NB4 (cell line): ENCODE results near the gene PCDH12.

ENCODE experiments used
- DNase-seq: peaks from one replicate; pipeline ENCODE4 v3.0.0; 2010; ENCODE audit warnings: low read depth
- H3K4me3 ChIP-seq: one replicate; pipeline ENCODE4 v1.5.1; 2011; ENCODE audit warnings: mild to moderate bottlenecking, low read depth, low read length, moderate library complexity
- MYC ChIP-seq: IDR thresholded peaks from 2 replicates; pipeline ENCODE4 v1.6.1; 2011; ENCODE audit warnings: low read depth, low read length
- POLR2A ChIP-seq: IDR thresholded peaks from 2 replicates; pipeline ENCODE4 v1.6.1; 2011; ENCODE audit warnings: mild to moderate bottlenecking; ENCODE audit not compliant: insufficient read length; ENCODE audit errors: extremely low read depth
- TF ChIP-seq, protein P1 (sequence below): IDR thresholded peaks from 2 replicates; pipeline ENCODE4 v1.6.1; 2011; ENCODE audit warnings: low read depth, low read length
- TF ChIP-seq, protein P2 (sequence below): IDR thresholded peaks from one replicate; pipeline ENCODE4 v1.5.1; 2012; ENCODE audit warnings: low read depth, low read length

PCDH12 gene

DNA sequence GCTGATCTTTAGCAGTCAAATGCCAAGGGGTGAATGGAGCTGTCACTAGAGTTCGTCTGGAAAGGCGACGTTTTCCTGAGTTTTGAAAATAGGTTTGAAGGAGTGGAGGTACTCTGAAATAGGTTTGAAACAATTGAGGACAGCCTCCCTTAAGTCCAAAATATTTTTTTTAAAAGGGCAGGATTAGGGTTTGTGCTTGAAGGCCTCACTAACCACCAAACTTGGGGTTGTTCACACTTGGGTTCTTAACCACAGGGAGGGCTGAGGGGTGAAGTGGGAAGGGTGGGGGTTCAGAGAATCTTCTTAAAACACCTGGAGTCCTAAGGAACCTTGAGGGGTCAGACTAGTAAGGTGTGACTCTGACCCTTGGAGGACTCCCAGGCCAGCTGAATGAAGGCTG is 3.5 kb upstream of the PCDH12 start:
- no peak overlapping the region for H3K4me3 ChIP-seq
- DNase-seq, result no peak
- TF ChIP-seq POLR2A (no peak), MYC (no peak)
- TF ChIP-seq, protein P1, sequence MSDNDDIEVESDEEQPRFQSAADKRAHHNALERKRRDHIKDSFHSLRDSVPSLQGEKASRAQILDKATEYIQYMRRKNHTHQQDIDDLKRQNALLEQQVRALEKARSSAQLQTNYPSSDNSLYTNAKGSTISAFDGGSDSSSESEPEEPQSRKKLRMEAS, result no peak
- TF ChIP-seq, protein P2, sequence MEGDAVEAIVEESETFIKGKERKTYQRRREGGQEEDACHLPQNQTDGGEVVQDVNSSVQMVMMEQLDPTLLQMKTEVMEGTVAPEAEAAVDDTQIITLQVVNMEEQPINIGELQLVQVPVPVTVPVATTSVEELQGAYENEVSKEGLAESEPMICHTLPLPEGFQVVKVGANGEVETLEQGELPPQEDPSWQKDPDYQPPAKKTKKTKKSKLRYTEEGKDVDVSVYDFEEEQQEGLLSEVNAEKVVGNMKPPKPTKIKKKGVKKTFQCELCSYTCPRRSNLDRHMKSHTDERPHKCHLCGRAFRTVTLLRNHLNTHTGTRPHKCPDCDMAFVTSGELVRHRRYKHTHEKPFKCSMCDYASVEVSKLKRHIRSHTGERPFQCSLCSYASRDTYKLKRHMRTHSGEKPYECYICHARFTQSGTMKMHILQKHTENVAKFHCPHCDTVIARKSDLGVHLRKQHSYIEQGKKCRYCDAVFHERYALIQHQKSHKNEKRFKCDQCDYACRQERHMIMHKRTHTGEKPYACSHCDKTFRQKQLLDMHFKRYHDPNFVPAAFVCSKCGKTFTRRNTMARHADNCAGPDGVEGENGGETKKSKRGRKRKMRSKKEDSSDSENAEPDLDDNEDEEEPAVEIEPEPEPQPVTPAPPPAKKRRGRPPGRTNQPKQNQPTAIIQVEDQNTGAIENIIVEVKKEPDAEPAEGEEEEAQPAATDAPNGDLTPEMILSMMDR, result no peak

DNA sequence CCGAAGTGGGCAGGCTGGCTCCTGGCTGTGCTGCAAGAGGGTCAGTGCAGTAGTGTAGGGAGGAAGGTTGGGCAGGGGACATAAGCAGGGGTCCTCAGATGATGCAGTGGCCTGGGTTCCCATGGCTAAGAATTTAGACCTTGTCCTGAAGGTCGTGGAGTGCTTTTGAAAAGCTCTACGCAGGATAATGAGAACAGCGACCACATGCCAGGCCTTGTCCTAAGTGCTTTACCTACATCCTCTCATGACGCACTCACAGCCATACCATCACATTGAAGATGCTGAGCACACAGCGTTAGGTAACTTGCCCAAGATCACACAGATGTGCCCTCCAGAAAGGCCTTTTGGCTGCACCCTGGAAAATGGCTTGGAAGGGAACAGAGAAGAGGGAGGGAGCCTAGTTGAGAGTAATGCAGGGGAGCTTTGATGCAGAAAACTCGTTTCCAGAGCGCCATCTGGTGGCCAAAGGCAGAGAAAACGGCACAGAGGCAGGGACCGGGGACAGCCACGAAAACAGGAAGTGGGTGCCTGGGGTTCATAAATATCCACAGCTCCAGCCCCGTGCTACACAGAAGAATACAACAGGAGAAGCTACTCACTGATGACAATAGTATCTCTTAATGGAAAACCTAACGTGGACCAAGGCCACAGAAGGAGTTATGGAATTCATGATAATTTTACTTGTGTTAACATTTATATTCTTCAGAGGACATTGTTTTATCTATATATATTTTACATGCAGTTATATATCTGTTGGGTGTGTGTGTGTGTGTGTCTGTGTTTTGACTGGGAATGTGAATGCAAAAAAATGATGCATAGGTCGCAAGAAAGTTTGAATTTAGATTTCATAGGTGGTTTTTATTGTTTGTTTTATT is 2.7 kb upstream of the PCDH12 start:
- no peak overlapping the region for H3K4me3 ChIP-seq
- peak; percentile 91 for DNase-seq
- TF ChIP-seq MYC, result no peak
- TF ChIP-seq, protein P1, result 0 out of 2 replicates have a peak, but pooled peaks have one; percentile 12
- TF ChIP-seq, protein P2, result peak; percentile 75
- no peak for TF ChIP-seq POLR2A

DNA sequence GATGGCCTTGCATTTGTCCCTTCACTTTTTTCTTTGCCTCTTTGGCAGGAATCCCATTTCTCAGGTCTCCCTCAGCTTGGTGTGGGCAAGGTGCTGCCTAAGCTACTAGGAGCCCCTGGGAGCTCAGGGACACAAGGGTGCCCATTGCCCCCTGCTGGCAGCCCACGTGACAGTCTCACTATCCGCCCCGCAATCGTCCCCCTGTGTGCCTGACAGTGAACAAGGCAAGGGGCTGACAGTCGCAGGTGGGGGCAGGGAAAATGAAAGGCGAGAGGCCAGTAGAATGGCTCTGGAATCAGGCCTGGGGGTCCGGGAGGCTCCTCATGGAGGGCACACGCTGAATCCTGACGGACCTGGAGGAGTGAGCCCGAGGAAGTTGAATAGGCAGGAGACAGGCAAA is 2.0 kb upstream of the PCDH12 start:
- H3K4me3 ChIP-seq, result no peak overlapping the region
- TF ChIP-seq, protein P2, result peak; percentile 27
- TF ChIP-seq, protein P1, result no peak
- no peak for TF ChIP-seq POLR2A
- no peak for TF ChIP-seq MYC
- peak; percentile 48 for DNase-seq

DNA sequence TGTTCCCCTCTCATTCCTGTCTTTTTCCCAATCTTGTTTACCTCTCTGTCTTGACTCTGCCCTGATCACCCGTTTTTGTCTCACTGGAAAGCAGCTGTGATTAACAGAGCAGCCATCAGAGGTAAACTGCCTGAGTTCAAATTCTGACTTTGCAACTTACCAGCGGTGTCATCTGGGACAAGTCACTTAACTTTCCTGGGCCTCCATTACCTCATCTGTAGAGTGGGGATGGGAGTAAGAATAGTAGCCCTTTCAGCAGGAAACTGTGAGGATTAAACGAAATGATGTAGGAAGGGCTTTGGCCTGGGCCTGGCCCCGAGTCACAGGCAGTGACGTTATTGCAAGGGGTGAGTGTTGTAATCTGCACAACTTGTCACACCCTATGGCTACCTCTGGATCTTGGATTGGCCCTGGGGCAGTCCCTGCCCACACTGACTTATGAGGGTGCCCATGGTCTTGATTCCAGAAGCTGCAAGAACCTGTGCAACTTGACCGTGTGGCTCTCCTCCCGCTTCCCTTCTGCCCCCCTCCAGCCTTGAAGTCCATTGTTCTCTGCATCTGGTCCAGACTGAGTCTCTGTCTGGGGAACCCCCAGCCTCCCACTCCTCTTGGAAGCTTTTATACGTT is 657 bp upstream of the PCDH12 start:
- DNase-seq, result peak; percentile 45
- H3K4me3 ChIP-seq, result no peak overlapping the region
- TF ChIP-seq MYC (no peak), POLR2A (no peak)
- TF ChIP-seq, protein P1, result no peak
- TF ChIP-seq, protein P2, result no peak

DNA sequence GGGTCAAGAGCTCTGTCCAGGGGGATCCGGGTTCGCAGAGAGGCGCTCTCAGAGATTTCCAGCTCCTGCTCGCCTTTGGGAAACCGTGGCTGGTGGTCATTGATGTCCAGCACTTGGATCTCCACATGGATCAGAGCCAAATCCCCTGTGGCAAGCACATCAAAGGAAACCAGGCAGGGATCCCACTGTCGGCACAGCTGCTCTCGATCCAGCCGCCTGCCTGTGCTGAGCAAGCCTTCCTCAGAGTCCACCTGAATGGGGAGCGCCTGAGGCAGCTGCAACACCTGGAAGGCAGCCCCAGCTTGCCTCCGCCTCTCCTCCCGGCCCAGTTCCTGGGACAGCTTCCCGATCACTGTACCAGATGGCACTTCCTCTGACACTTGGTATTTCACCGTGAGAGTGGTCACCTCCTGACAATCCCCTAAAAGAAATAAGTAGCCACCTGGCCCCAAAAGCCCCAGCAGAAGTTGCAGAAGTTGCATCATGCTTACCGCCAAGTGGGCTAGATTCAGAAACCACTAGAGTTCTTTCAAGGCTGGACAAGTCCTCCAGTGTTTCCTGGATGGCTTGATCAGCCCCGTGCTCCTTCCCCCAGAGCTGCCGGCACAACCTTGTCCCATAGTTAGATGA is 520 bp downstream of the PCDH12 start:
- peak; percentile 31 for DNase-seq
- TF ChIP-seq, protein P2, result no peak
- TF ChIP-seq, protein P1, result no peak
- TF ChIP-seq POLR2A, result no peak
- no peak for TF ChIP-seq MYC
- no peak overlapping the region for H3K4me3 ChIP-seq
